Stomach (tissue), 9 donors: ENCODE measurements around the gene EXOSC6. TPM values are rescaled to one million over a fixed set of nuclear protein-coding genes. Genes with fewer than 3 reads are reported as not detected.
"Not testable (repeated sequence)": the region's sequence is repeated elsewhere in the genome, so short reads cannot be mapped to it uniquely, and the experiment has no call there.

Source experiments
- DNase-seq, 2 donors: peaks; one replicate each; pipeline versions ENCODE4 v3.0.0 to v3.0.0-alpha.2; 2013 to 2019
- H3K27ac ChIP-seq, 5 donors: fragments of 200-600 bp in 4 of 5; sonication (generic) in 4 of 5; one replicate each; pipeline ENCODE4 v1.5.1; 2013 to 2019; ENCODE audit warnings: mild to moderate bottlenecking in 1 of 5, moderate library complexity in 1 of 5
- H3K27me3 ChIP-seq, 3 donors: fragments of 200-600 bp; sonication (generic); one replicate each; pipeline ENCODE4 v1.5.1; 2017 to 2019; ENCODE audit warnings: mixed run types in 1 of 3
- H3K36me3 ChIP-seq, 4 donors: fragments of 200-600 bp; sonication (generic); 1 replicate in 3 of 4; 2 replicates in 1 of 4; pipeline ENCODE4 v1.5.1; 2016 to 2019
- H3K4me1 ChIP-seq, 4 donors: fragments of 200-600 bp; sonication (generic); one replicate each; pipeline ENCODE4 v1.5.1; 2016 to 2019
- H3K4me3 ChIP-seq, 4 donors: fragments of 200-600 bp; sonication (generic) in 3 of 4; one replicate each; pipeline ENCODE4 v1.5.1; 2016 to 2019; ENCODE audit warnings: mild to moderate bottlenecking in 1 of 4
- H3K9me3 ChIP-seq, 4 donors: fragments of 200-600 bp; sonication (generic); one replicate each; pipeline ENCODE4 v1.5.1; 2016 to 2019
- WGBS, 5 donors: extraction: QIAGEN DNeasy Blood & Tissue Kit in 3 of 5; methylation state at CpG; one replicate each; pipeline versions ENCODE4 v1.1.5 to v1.1.7; 2013 to 2018; 5-methylcytosine and 5-hydroxymethylcytosine counted together
- intact Hi-C: fragments of 100-400 bp; cut with DNase I; formaldehyde crosslinking; loops from one replicate; pipeline ENCODE4 v1.15.1; 2023; ENCODE audit warnings: low total_unique reads
- polyA plus RNA-seq, 3 donors: library from polyadenylated mRNA; stranded (reverse); fragments of 200-250 nt; gene quantifications; one replicate each; pipeline ENCODE4 v1.2.3, GENCODE V29; 2013
- total RNA-seq, 5 donors: library from RNA; depleted of rRNA; stranded (reverse); fragments of >200 nt; gene quantifications; one replicate each; pipeline versions ENCODE4 v1.1.0 to v1.2.3, GENCODE V29; 2014 to 2016
- donor health status: healthy with polysubstance abuse.
- donor health status: Bipolar disorder and iron deficiency.
- donor health status: healthy.

Gene EXOSC6
- total and polyA plus RNA-seq, 8 donors, result 7.0 to 45.2 (median 24.4) TPM

GRCh38 chr16:70225430-70225829 is 26.3 kb downstream of the EXOSC6 start:
- peaks cover 0 to 65% (median 58%) of the 10 kb centered on the region in 4 donors for H3K36me3 ChIP-seq
- H3K9me3 ChIP-seq, intact Hi-C loops, H3K27ac ChIP-seq, H3K4me1 ChIP-seq, H3K4me3 ChIP-seq, DNase-seq, H3K27me3 ChIP-seq: not testable (repeated sequence)
- WGBS, 5 donors, result 92 to 100% (median 93%) methylated on average over 1 to 4 of the region's 4 CpGs

GRCh38 chr16:70224645-70225044 is 27.1 kb downstream of the EXOSC6 start:
- peaks cover 2 to 63% (median 59%) of the 10 kb centered on the region in 4 donors for H3K36me3 ChIP-seq
- H3K9me3 ChIP-seq, H3K27me3 ChIP-seq, H3K4me1 ChIP-seq, H3K4me3 ChIP-seq, DNase-seq, H3K27ac ChIP-seq, intact Hi-C loops: not testable (repeated sequence)
- WGBS, 5 donors, result 90 to 98% (median 96%) methylated on average over 2 to 18 of the region's 24 CpGs

- H3K4me3 ChIP-seq, H3K27ac ChIP-seq, H3K27me3 ChIP-seq, H3K4me1 ChIP-seq, DNase-seq, intact Hi-C loops, H3K9me3 ChIP-seq: not testable (repeated sequence)
- WGBS, 5 donors, result 50 to 74% (median 59%) methylated on average over 1 of the region's 3 CpGs
- peaks cover 3 to 64% (median 60%) of the 10 kb centered on the region in 4 donors for H3K36me3 ChIP-seq
Measured at GRCh38 chr16:70223971-70224513, 27.7 kb downstream of the EXOSC6 start.

GRCh38 chr16:70223216-70223615 is 28.5 kb downstream of the EXOSC6 start:
- H3K9me3 ChIP-seq, H3K4me1 ChIP-seq, intact Hi-C loops, DNase-seq, H3K27me3 ChIP-seq, H3K27ac ChIP-seq, H3K4me3 ChIP-seq: not testable (repeated sequence)
- WGBS, 5 donors, result 56 to 67% (median 60%) methylated on average over 1 of the region's 2 CpGs; no CpG with 5 or more reads in 2 of the 5 donors
- peaks cover 3 to 57% (median 56%) of the 10 kb centered on the region in 4 donors for H3K36me3 ChIP-seq

- intact Hi-C loops, H3K4me3 ChIP-seq, H3K27me3 ChIP-seq, H3K9me3 ChIP-seq, DNase-seq, H3K27ac ChIP-seq, H3K4me1 ChIP-seq: not testable (repeated sequence)
- 66 to 77% (median 67%) methylated on average over 1 to 2 of the region's 2 CpGs for WGBS, 5 donors
- peaks cover 3 to 55% (median 53%) of the 10 kb centered on the region in 4 donors for H3K36me3 ChIP-seq
Measured at GRCh38 chr16:70222574-70222973, 29.2 kb downstream of the EXOSC6 start.

GRCh38 chr16:70218586-70218985 is 33.2 kb downstream of the EXOSC6 start:
- intact Hi-C loops, H3K27me3 ChIP-seq, H3K4me1 ChIP-seq, H3K4me3 ChIP-seq, DNase-seq, H3K9me3 ChIP-seq, H3K27ac ChIP-seq: not testable (repeated sequence)
- H3K36me3 ChIP-seq, result peaks cover 3 to 41% (median 29%) of the 10 kb centered on the region in 4 donors
- 67 to 80% (median 74%) methylated on average over 2 of the region's 2 CpGs for WGBS, 5 donors

GRCh38 chr16:70206382-70206781 is 45.4 kb downstream of the EXOSC6 start:
- H3K27ac ChIP-seq, result peak overlapping the region in 2 of 5 donors; percentile 27 to 31
- DNase-seq, H3K27me3 ChIP-seq, H3K36me3 ChIP-seq, H3K9me3 ChIP-seq, H3K4me3 ChIP-seq, intact Hi-C loops, H3K4me1 ChIP-seq: not testable (repeated sequence)
- WGBS, 5 donors, result 54 to 75% (median 64%) methylated on average over 3 to 6 of the region's 6 CpGs

GRCh38 chr16:70204668-70205405 is 46.9 kb downstream of the EXOSC6 start:
- H3K36me3 ChIP-seq, DNase-seq, H3K9me3 ChIP-seq, H3K27me3 ChIP-seq, intact Hi-C loops, H3K4me1 ChIP-seq, H3K27ac ChIP-seq, H3K4me3 ChIP-seq: not testable (repeated sequence)
- WGBS, 5 donors, result 90 to 98% (median 92%) methylated on average over 2 to 41 of the region's 46 CpGs

- H3K36me3 ChIP-seq, H3K9me3 ChIP-seq, H3K27ac ChIP-seq, H3K4me3 ChIP-seq, H3K27me3 ChIP-seq, intact Hi-C loops, DNase-seq, H3K4me1 ChIP-seq: not testable (repeated sequence)
- WGBS, 5 donors, result 93 to 98% (median 95%) methylated on average over 3 to 17 of the region's 29 CpGs
Measured at GRCh38 chr16:70204010-70204409, 47.7 kb downstream of the EXOSC6 start.

- H3K4me3 ChIP-seq, H3K27ac ChIP-seq, H3K9me3 ChIP-seq, H3K27me3 ChIP-seq, DNase-seq, H3K36me3 ChIP-seq, H3K4me1 ChIP-seq, intact Hi-C loops: not testable (repeated sequence)
- 74 to 86% (median 83%) methylated on average over 3 to 5 of the region's 7 CpGs for WGBS, 5 donors
Measured at GRCh38 chr16:70203508-70203907, 48.2 kb downstream of the EXOSC6 start.

GRCh38 chr16:70200063-70200462 is 51.7 kb downstream of the EXOSC6 start:
- DNase-seq, result not testable (repeated sequence)

GRCh38 chr16:70199170-70199569 is 52.6 kb downstream of the EXOSC6 start:
- 81 to 93% (median 88%) methylated on average over 9 of the region's 9 CpGs for WGBS, 5 donors
- DNase-seq, H3K36me3 ChIP-seq, H3K4me3 ChIP-seq, H3K27me3 ChIP-seq, H3K9me3 ChIP-seq, intact Hi-C loops, H3K4me1 ChIP-seq, H3K27ac ChIP-seq: not testable (repeated sequence)

More at GRCh38 chr16:70200063-70200462, 51.7 kb downstream of the EXOSC6 start:
- H3K27me3 ChIP-seq, H3K4me3 ChIP-seq, intact Hi-C loops, H3K36me3 ChIP-seq, H3K9me3 ChIP-seq, H3K27ac ChIP-seq, H3K4me1 ChIP-seq: not testable (repeated sequence)
- WGBS, 5 donors, result 78 to 86% (median 83%) methylated on average over 7 to 8 of the region's 8 CpGs
